Measurements from ENCODE around the gene KLRB1.

- TF ChIP-seq CTCF (IDR thresholded peaks at IDR 0.05) (no peak), POLR2A (IDR thresholded peaks at IDR 0.05) (no peak)
These were observed 32.3 kb upstream of the KLRB1 start for GRCh38 chr12:9640024-9640423.
